Endodermal cell (in vitro differentiated cells): ENCODE results near the gene TIMM50. TPM values are rescaled to one million over a fixed set of nuclear protein-coding genes. Genes with fewer than 3 reads are reported as not detected.
A peak's percentile ranks its signal among the peaks of the same experiment; 100 is the strongest.
"Not testable (repeated sequence)": the region's sequence is repeated elsewhere in the genome, so short reads cannot be mapped to it uniquely, and the experiment has no call there.

Experiments
- DNase-seq: peaks from one replicate; pipeline ENCODE4 v3.0.0-alpha.2; 2017
- H3K27ac ChIP-seq: 2 replicates; pipeline ENCODE4 v1.5.1; 2013; ENCODE audit warnings: mild to moderate bottlenecking, low read depth, low read length, moderate library complexity
- H3K27me3 ChIP-seq: 2 replicates; pipeline ENCODE4 v1.6.1; 2013; ENCODE audit warnings: mild to moderate bottlenecking, low read length, moderate library complexity; ENCODE audit not compliant: insufficient read depth, control insufficient read depth, poor library complexity, severe bottlenecking
- H3K36me3 ChIP-seq: 2 replicates; pipeline ENCODE4 v1.7.0; 2013; ENCODE audit warnings: mild to moderate bottlenecking, low read length, moderate library complexity; ENCODE audit not compliant: control insufficient read depth, insufficient read depth
- H3K4me1 ChIP-seq: one replicate; pipeline ENCODE4 v1.7.0; 2013; ENCODE audit warnings: low read length; ENCODE audit not compliant: control insufficient read depth, insufficient read depth
- H3K4me3 ChIP-seq: 2 replicates; pipeline ENCODE4 v1.5.1; 2013; ENCODE audit warnings: mild to moderate bottlenecking, low read length, moderate library complexity
- H3K9ac ChIP-seq: 2 replicates; pipeline ENCODE4 v1.6.1; 2013; ENCODE audit warnings: mild to moderate bottlenecking, low read length, moderate library complexity; ENCODE audit not compliant: poor library complexity, severe bottlenecking; ENCODE audit errors: extremely low read depth
- H3K9me3 ChIP-seq: 2 replicates; pipeline ENCODE4 v1.6.1; 2013; ENCODE audit warnings: mild to moderate bottlenecking, low read length, moderate library complexity; ENCODE audit not compliant: control insufficient read depth
- H3K27ac Mint-ChIP-seq: 2 replicates; pipeline ENCODE4 v1.8.0; 2020; ENCODE audit warnings: mixed read lengths
- H3K27me3 Mint-ChIP-seq: 2 replicates; pipeline ENCODE4 v1.8.0; 2021; ENCODE audit warnings: mild to moderate bottlenecking, mixed read lengths; ENCODE audit not compliant: insufficient read depth
- H3K36me3 Mint-ChIP-seq: 2 replicates; pipeline ENCODE4 v1.8.0; 2020; ENCODE audit warnings: low read depth, mixed read lengths
- H3K4me1 Mint-ChIP-seq: 2 replicates; pipeline ENCODE4 v1.8.0; 2020; ENCODE audit warnings: mixed read lengths
- H3K4me3 Mint-ChIP-seq: 2 replicates; pipeline ENCODE4 v1.8.0; 2020; ENCODE audit warnings: mild to moderate bottlenecking, moderate library complexity, mixed read lengths
- H3K9me3 Mint-ChIP-seq: 2 replicates; pipeline ENCODE4 v1.8.0; 2020; ENCODE audit warnings: mild to moderate bottlenecking, mixed read lengths
- CTCF ChIP-seq: fragments of 200-600 bp; sonication (generic); conservative IDR thresholded peaks from 2 replicates; pipeline ENCODE4 v1.5.0; 2021; ENCODE audit warnings: antibody characterized with exemption, mild to moderate bottlenecking
- WGBS, 2 experiments: methylation state at CpG; one replicate each; pipeline versions ENCODE4 v1.1.5 to v1.1.7; 2013; ENCODE audit warnings: missing lambda C conversion rate in 2 of 2, mixed read lengths in 1 of 2; ENCODE audit not compliant: insufficient coverage in 1 of 2, insufficient read length in 1 of 2; 5-methylcytosine and 5-hydroxymethylcytosine counted together
- total RNA-seq, 2 donors: library from RNA; stranded (reverse); fragmentation: NEBNext Ultra II Directional in 1 of 2; extraction: Animal tissue kit (Norgen Biotek cat#: 25700) in 1 of 2; gene quantifications; 2 replicates in 1 of 2; 3 replicates in 1 of 2; pipeline ENCODE4 v1.2.1, GENCODE V29; 2021

TIMM50 gene
- total RNA-seq, 2 donors from 2014 or later: 87.8 to 94.6 TPM

- Histone ChIP-seq H3K9ac (no peak overlapping the region), H3K4me3 (no peak overlapping the region), H3K4me1 (no peaks in the 10 kb centered on the region), H3K9me3 (no peaks in the 10 kb centered on the region), H3K27ac (no peak overlapping the region), H3K27me3 (no peaks in the 10 kb centered on the region), H3K36me3 (peaks cover 68% of the 10 kb centered on the region)
- TF ChIP-seq CTCF: peak; percentile 94
- Mint-ChIP-seq H3K27me3 (no peaks in the 10 kb centered on the region), H3K36me3 (peaks cover 64% of the 10 kb centered on the region), H3K4me1 (no peaks in the 10 kb centered on the region), H3K9me3 (no peaks in the 10 kb centered on the region), H3K4me3 (no peak overlapping the region), H3K27ac (peak overlapping the region; percentile 61)
- peak; percentile 96 for DNase-seq
- WGBS, 2 experiments: 68 to 76% methylated on average over 7 to 9 of the region's 9 CpGs
Observed at GRCh38 chr19:39474139-39474620, 6.5 kb upstream of the TIMM50 start.

- Mint-ChIP-seq H3K9me3 (no peaks in the 10 kb centered on the region), H3K27ac (no peak overlapping the region), H3K4me3 (no peak overlapping the region), H3K36me3 (peaks cover 48% of the 10 kb centered on the region), H3K27me3 (no peaks in the 10 kb centered on the region), H3K4me1 (peaks cover 11% of the 10 kb centered on the region)
- Histone ChIP-seq H3K4me1 (no peaks in the 10 kb centered on the region), H3K27me3 (no peaks in the 10 kb centered on the region), H3K4me3 (no peak overlapping the region), H3K27ac (no peak overlapping the region), H3K9me3 (no peaks in the 10 kb centered on the region), H3K36me3 (peaks cover 53% of the 10 kb centered on the region), H3K9ac (no peak overlapping the region)
- no peak for TF ChIP-seq CTCF
- 100% methylated on average over 2 of the region's 2 CpGs for WGBS, 2 experiments
- DNase-seq: no peak
Observed at GRCh38 chr19:39475748-39476147, 4.9 kb upstream of the TIMM50 start.

GRCh38 chr19:39479319-39479801 lies 1.3 kb upstream of the TIMM50 start:
- not testable (repeated sequence) for H3K9ac ChIP-seq, H3K4me1 ChIP-seq, H3K9me3 Mint-ChIP-seq, DNase-seq, H3K4me3 ChIP-seq, H3K9me3 ChIP-seq, H3K27me3 Mint-ChIP-seq, H3K27me3 ChIP-seq, H3K27ac ChIP-seq
- Mint-ChIP-seq H3K27ac (peak overlapping the region; percentile 96), H3K4me1 (peaks cover 20% of the 10 kb centered on the region), H3K4me3 (peak overlapping the region; percentile 89), H3K36me3 (peaks cover 41% of the 10 kb centered on the region)
- peaks cover 41% of the 10 kb centered on the region for H3K36me3 ChIP-seq
- 83 to 92% methylated on average over 6 to 11 of the region's 11 CpGs for WGBS, 2 experiments

GRCh38 chr19:39479916-39480315 lies 722 bp upstream of the TIMM50 start:
- Histone ChIP-seq H3K9ac (peak overlapping the region; percentile 98), H3K9me3 (no peaks in the 10 kb centered on the region), H3K4me1 (no peaks in the 10 kb centered on the region), H3K27ac (no peak overlapping the region), H3K4me3 (peak overlapping the region; percentile 69), H3K36me3 (peaks cover 40% of the 10 kb centered on the region), H3K27me3 (no peaks in the 10 kb centered on the region)
- H3K36me3 Mint-ChIP-seq: peaks cover 39% of the 10 kb centered on the region
- WGBS, 2 experiments: 74 to 95% methylated on average over 10 of the region's 10 CpGs
- peak overlapping the region; percentile 96 for H3K27ac Mint-ChIP-seq
- DNase-seq: no peak
- H3K27me3 Mint-ChIP-seq: no peaks in the 10 kb centered on the region
- no peaks in the 10 kb centered on the region for H3K9me3 Mint-ChIP-seq
- peaks cover 20% of the 10 kb centered on the region for H3K4me1 Mint-ChIP-seq
- no peak for TF ChIP-seq CTCF
- peak overlapping the region; percentile 89 for H3K4me3 Mint-ChIP-seq
